Calu3 (cell line): ENCODE results near the gene SMPX. TPM values are rescaled to one million over a fixed set of nuclear protein-coding genes. Genes with fewer than 3 reads are reported as not detected.

Experiments used
- BruUV-seq: library from RNA; stranded (reverse); fragments of 400-500 nt; replicated peaks from 2 replicates; lab custom pipeline; 2021; lab: Mats Ljungman, UMichigan
- CTCF ChIA-PET: fragments of 300-600 bp; sonication (Branson Sonifier 250); formaldehyde crosslinking; loops from one replicate; lab custom pipeline; 2022; ENCODE audit warnings: antibody characterized with exemption; lab: Charles Lee
- DNase-seq: peaks from one replicate; pipeline ENCODE4 v3.0.0; 2022
- H3K27ac Mint-ChIP-seq: one replicate; pipeline ENCODE4 v1.8.0; 2022; ENCODE audit warnings: mixed read lengths; ENCODE audit not compliant: unreplicated experiment
- H3K27me3 Mint-ChIP-seq: one replicate; pipeline ENCODE4 v1.8.0; 2022; ENCODE audit warnings: mixed read lengths; ENCODE audit not compliant: unreplicated experiment
- H3K36me3 Mint-ChIP-seq: one replicate; pipeline ENCODE4 v1.8.0; 2022; ENCODE audit warnings: mild to moderate bottlenecking, moderate library complexity, mixed read lengths; ENCODE audit not compliant: insufficient read depth, unreplicated experiment
- H3K4me1 Mint-ChIP-seq: one replicate; pipeline ENCODE4 v1.8.0; 2022; ENCODE audit warnings: mild to moderate bottlenecking, low read depth, mixed read lengths; ENCODE audit not compliant: unreplicated experiment
- H3K4me3 Mint-ChIP-seq: one replicate; pipeline ENCODE4 v1.8.0; 2022; ENCODE audit warnings: mild to moderate bottlenecking, low read depth, moderate library complexity, mixed read lengths; ENCODE audit not compliant: unreplicated experiment
- H3K9me3 Mint-ChIP-seq: one replicate; pipeline ENCODE4 v1.8.0; 2022; ENCODE audit warnings: low read depth, mixed read lengths; ENCODE audit not compliant: unreplicated experiment
- intact Hi-C: fragments of 100-400 bp; cut with micrococcal nuclease; formaldehyde crosslinking; loops from one replicate; pipeline ENCODE4 v1.10.0; 2022; ENCODE audit not compliant: unreplicated experiment
- total RNA-seq: library from RNA; stranded (reverse); gene quantifications from 2 replicates; pipeline ENCODE4 v1.2.3, GENCODE V29; 2022
- TF ChIP-seq, protein P1 (sequence below): fragments of 200-600 bp; IDR thresholded peaks from one replicate; pipeline ENCODE4 v1.8.0; 2022; ENCODE audit warnings: antibody characterized with exemption; ENCODE audit not compliant: unreplicated experiment

The SMPX gene
- total RNA-seq, 1 experiment from 2014 or later: not detected

DNA sequence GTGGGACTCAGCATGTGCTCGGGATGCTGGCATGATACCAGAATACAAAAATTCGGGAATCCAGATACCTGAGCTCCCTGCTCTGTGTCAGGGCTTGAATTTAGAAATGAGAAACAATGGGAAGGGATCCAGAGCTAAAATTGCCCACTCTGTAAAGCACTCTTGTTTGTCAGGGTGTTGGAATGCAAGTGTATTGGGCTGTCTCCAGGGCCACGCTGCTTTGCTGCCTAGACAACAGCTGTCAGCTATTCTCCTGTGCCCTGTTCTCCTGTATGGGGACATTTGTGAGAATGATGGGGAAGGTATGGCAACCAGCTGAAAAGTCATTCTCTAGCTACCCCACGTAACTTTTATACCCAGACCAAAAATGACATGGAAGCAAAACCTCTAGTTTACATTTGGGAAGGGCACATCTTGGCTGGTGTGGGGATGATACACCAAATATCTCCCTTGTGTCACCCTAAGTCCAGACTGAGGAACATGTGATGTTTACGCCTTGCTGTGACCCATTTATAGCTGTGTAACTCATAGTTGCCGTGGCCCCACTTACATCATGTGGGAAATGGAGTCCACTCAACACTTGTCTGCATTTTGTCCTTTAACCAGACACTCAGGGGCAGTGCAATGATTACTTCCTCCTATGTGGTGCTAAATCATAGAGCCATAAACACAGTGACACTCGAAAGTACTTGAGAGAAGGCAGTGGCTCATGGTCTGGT is 46.6 kb downstream of the SMPX start:
- no peaks in the 10 kb centered on the region for H3K27me3 Mint-ChIP-seq
- no TSS peak for BruUV-seq
- intact Hi-C loops: no loop called here
- TF ChIP-seq, protein P1, sequence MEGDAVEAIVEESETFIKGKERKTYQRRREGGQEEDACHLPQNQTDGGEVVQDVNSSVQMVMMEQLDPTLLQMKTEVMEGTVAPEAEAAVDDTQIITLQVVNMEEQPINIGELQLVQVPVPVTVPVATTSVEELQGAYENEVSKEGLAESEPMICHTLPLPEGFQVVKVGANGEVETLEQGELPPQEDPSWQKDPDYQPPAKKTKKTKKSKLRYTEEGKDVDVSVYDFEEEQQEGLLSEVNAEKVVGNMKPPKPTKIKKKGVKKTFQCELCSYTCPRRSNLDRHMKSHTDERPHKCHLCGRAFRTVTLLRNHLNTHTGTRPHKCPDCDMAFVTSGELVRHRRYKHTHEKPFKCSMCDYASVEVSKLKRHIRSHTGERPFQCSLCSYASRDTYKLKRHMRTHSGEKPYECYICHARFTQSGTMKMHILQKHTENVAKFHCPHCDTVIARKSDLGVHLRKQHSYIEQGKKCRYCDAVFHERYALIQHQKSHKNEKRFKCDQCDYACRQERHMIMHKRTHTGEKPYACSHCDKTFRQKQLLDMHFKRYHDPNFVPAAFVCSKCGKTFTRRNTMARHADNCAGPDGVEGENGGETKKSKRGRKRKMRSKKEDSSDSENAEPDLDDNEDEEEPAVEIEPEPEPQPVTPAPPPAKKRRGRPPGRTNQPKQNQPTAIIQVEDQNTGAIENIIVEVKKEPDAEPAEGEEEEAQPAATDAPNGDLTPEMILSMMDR: no peak
- H3K27ac Mint-ChIP-seq: no peak overlapping the region
- no peaks in the 10 kb centered on the region for H3K4me1 Mint-ChIP-seq
- H3K36me3 Mint-ChIP-seq: no peaks in the 10 kb centered on the region
- DNase-seq: no peak
- no peak overlapping the region for H3K4me3 Mint-ChIP-seq
- CTCF ChIA-PET: interaction anchor here (1.0 kb wide), 1 partner anchor 14 kb away, joined by 4 read pairs; no protein-coding TSS in a partner anchor
- H3K9me3 Mint-ChIP-seq: no peaks in the 10 kb centered on the region

DNA sequence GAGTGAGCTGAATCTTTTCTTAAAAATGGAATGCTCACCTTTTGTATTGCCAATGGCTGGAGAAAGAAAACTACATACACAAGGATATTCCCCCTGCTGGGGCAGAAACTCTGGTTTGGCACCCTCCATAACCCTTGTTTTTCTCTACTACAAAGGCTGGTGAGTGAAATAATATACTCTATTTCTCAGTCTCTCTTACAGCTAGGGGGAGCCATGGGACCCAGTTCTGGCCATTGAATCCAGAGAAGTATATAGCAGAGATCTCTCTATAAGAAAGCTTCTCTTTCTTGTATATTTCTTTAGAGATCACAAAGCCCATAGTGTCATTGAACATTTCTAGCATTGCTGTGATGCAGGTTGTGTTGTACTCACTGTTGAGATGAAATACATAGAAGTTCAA is 49.8 kb downstream of the SMPX start:
- H3K36me3 Mint-ChIP-seq: no peaks in the 10 kb centered on the region
- TF ChIP-seq, protein P1: no peak
- BruUV-seq: no TSS peak

DNA sequence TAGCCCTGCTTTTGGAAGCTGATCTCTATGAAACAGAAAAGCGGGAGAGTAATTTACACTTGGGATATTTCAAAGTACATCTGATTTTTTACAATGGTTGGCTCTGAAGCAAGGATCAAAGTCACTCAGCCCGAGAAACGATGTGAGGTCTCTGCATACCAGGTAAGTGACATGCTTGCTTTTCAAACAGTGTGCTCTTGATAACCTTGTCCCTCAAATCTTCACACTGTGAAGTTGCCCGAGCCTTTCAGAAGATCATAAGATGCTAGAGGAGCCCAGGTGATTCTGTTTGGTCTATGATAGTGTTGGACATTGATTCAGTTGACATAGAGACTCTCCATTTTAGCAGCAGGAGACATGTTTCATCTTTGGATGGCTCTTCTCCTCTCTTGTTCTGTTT is 52.7 kb downstream of the SMPX start:
- H3K27me3 Mint-ChIP-seq: no peaks in the 10 kb centered on the region
- CTCF ChIA-PET: no interaction called here

More for the DNA sequence above, 49.8 kb downstream of the SMPX start:
- CTCF ChIA-PET: no interaction called here
- no peaks in the 10 kb centered on the region for H3K4me1 Mint-ChIP-seq
- intact Hi-C loops: no loop called here
- H3K27me3 Mint-ChIP-seq: no peaks in the 10 kb centered on the region
- H3K9me3 Mint-ChIP-seq: no peaks in the 10 kb centered on the region
- DNase-seq: no peak
- H3K4me3 Mint-ChIP-seq: no peak overlapping the region
- H3K27ac Mint-ChIP-seq: no peak overlapping the region

DNA sequence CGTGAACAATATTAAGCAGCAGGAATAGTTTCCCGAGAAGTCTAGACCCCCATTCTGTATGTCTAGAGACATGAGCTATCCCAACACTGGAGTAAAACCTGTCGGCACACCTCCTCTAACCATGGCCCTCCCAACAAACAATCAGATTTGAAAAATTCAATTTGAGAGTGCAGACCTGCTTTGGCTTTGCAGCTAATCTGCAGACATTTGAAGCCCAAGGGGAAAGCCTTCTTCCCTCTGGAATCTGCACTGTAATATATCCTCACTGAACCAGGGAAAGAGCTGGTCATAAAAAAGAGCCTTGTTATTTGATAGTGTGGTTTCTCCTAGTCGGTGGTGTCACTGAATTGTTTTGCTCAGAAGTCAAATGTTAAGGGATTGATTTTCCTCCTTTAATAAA is 55.2 kb downstream of the SMPX start:
- no peak overlapping the region for H3K4me3 Mint-ChIP-seq
- no peaks in the 10 kb centered on the region for H3K9me3 Mint-ChIP-seq
- intact Hi-C loops: no loop called here
- H3K27me3 Mint-ChIP-seq: no peaks in the 10 kb centered on the region
- no peaks in the 10 kb centered on the region for H3K36me3 Mint-ChIP-seq
- H3K4me1 Mint-ChIP-seq: no peaks in the 10 kb centered on the region
- no TSS peak for BruUV-seq
- no peak overlapping the region for H3K27ac Mint-ChIP-seq
- no peak for DNase-seq
- TF ChIP-seq, protein P1: no peak
- CTCF ChIA-PET: no interaction called here

More for the DNA sequence above, 52.7 kb downstream of the SMPX start:
- intact Hi-C loops: no loop called here
- Mint-ChIP-seq H3K4me1 (no peaks in the 10 kb centered on the region), H3K36me3 (no peaks in the 10 kb centered on the region), H3K9me3 (no peaks in the 10 kb centered on the region), H3K4me3 (no peak overlapping the region), H3K27ac (no peak overlapping the region)
- BruUV-seq: no TSS peak
- TF ChIP-seq, protein P1: no peak
- DNase-seq: no peak
